Smooth muscle cell (in vitro differentiated cells): ENCODE measurements around the gene VCAN. TPM values are rescaled to one million over a fixed set of nuclear protein-coding genes. Genes with fewer than 3 reads are reported as not detected.
A peak's percentile ranks its signal among the peaks of the same experiment; 100 is the strongest.

ENCODE experiments used
- DNase-seq: peaks from one replicate; lab custom pipeline; 2025; ENCODE audit not compliant: unreplicated experiment; lab: John Stamatoyannopoulos, UW
- H2AFZ ChIP-seq: fragments of 200-600 bp; sonication (generic); 2 replicates; pipeline ENCODE4 v1.6.0; 2016; ENCODE audit warnings: antibody characterized with exemption, low read depth, mild to moderate bottlenecking
- H3F3A ChIP-seq: fragments of 200-600 bp; sonication (generic); 2 replicates; pipeline ENCODE4 v1.6.0; 2017; ENCODE audit warnings: antibody characterized with exemption, low read depth
- H3K27ac ChIP-seq: fragments of 200-600 bp; sonication (generic); 2 replicates; pipeline ENCODE4 v1.5.1; 2016; ENCODE audit warnings: low read depth, mild to moderate bottlenecking
- H3K27me3 ChIP-seq: fragments of 200-600 bp; sonication (generic); 2 replicates; pipeline ENCODE4 v1.6.1; 2016; ENCODE audit warnings: low read depth, mild to moderate bottlenecking
- H3K36me3 ChIP-seq: fragments of 200-600 bp; sonication (generic); 2 replicates; pipeline ENCODE4 v1.5.1; 2016; ENCODE audit warnings: low read depth
- H3K4me1 ChIP-seq: fragments of 200-600 bp; sonication (generic); 2 replicates; pipeline ENCODE4 v1.5.1; 2016; ENCODE audit warnings: low read depth
- H3K4me2 ChIP-seq: fragments of 200-600 bp; sonication (generic); 2 replicates; pipeline ENCODE4 v1.6.0; 2016; ENCODE audit warnings: mild to moderate bottlenecking
- H3K4me3 ChIP-seq: fragments of 200-600 bp; sonication (generic); 2 replicates; pipeline ENCODE4 v1.5.1; 2016; ENCODE audit warnings: mild to moderate bottlenecking
- H3K79me2 ChIP-seq: fragments of 200-600 bp; sonication (generic); 2 replicates; pipeline ENCODE4 v1.6.0; 2016; ENCODE audit warnings: low read depth, mild to moderate bottlenecking
- H3K9ac ChIP-seq: fragments of 200-600 bp; sonication (generic); 2 replicates; pipeline ENCODE4 v1.6.0; 2016; ENCODE audit warnings: low read depth
- H3K9me3 ChIP-seq: fragments of 200-600 bp; sonication (generic); replicated peaks from 2 replicates; pipeline ENCODE4 v1.5.1; 2016; ENCODE audit warnings: low read depth
- H4K20me1 ChIP-seq: fragments of 200-600 bp; sonication (generic); 2 replicates; pipeline ENCODE4 v1.6.0; 2016; ENCODE audit warnings: low read depth
- WGBS: methylation state at CpG from one replicate; pipeline ENCODE4 v1.1.7; 2016; ENCODE audit warnings: low lambda C conversion rate; 5-methylcytosine and 5-hydroxymethylcytosine counted together
- polyA plus RNA-seq: library from polyadenylated mRNA; unstranded; fragments of >200 nt; fragmentation: Nextera tagmentation; extraction: Ambion mirVana; gene quantifications from 2 replicates; pipeline ENCODE4 v1.2.1, GENCODE V29; 2016
- total RNA-seq: library from RNA; depleted of rRNA; stranded (reverse); fragments of >200 nt; gene quantifications from 2 replicates; pipeline ENCODE4 v1.2.3, GENCODE V29; 2014
- TF ChIP-seq, protein P1 (sequence below): fragments of 200-600 bp; sonication (generic); IDR thresholded peaks from 2 replicates; pipeline ENCODE4 v1.5.1; 2017; ENCODE audit warnings: borderline replicate concordance, mild to moderate bottlenecking, antibody characterized with exemption; ENCODE audit not compliant: insufficient read depth, poor library complexity, severe bottlenecking

VCAN gene
- total and polyA plus RNA-seq, 2 experiments from 2014 or later = 702 to 2,724 TPM

DNA sequence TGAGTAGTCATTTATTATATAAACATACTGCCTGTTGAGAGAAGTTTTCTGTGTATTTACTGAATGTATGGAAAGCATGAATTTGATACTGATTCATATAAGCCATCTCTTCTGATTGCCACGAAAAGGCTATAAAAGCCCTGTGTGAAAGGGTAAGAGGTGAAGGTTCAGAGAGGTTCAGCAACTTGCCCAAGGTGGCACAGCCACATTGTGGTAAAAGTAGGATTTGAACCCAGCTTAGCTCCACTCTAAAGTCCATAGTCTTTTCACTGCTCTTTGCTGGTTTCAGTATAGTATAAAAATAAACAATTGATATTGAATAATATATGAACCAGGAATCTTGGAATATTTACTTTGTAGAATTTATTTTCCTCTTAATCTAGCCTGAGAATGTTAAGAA is 71.3 kb downstream of the VCAN start:
- peaks cover 37% of the 10 kb centered on the region for H3K36me3 ChIP-seq
- 84% methylated on average over 1 of the region's 1 CpG for WGBS

DNA sequence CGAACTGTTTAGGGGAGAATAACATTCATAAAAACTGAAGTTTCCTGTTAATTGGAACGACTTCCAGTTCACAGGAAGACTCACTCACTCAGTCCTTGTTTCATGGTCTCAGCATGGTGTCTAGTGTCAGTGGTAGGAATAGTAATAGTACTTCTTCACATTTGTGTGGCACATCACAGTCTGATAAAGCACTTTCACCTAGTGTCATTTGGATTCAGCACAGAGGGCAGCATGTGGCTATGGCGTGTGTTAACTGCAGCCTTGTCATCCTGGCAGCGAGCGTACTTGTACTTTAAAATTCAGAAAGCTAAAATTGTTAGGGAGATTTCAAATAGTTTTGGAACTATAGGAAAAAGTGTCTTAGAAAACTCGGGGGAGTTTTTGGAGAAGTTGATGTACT is 72.4 kb downstream of the VCAN start:
- Histone ChIP-seq H4K20me1 (peaks cover 100% of the 10 kb centered on the region), H3K4me1 (no peaks in the 10 kb centered on the region), H3K4me2 (peak overlapping the region; percentile 56), H3K27ac (peak overlapping the region; percentile 62), H2AFZ (no peak overlapping the region), H3K9ac (no peak overlapping the region), H3F3A (peaks cover 88% of the 10 kb centered on the region), H3K9me3 (no peaks in the 10 kb centered on the region), H3K36me3 (peaks cover 28% of the 10 kb centered on the region), H3K4me3 (no peak overlapping the region), H3K27me3 (no peaks in the 10 kb centered on the region), H3K79me2 (peaks cover 65% of the 10 kb centered on the region)
- WGBS = 89% methylated on average over 6 of the region's 6 CpGs
- TF ChIP-seq, protein P1, sequence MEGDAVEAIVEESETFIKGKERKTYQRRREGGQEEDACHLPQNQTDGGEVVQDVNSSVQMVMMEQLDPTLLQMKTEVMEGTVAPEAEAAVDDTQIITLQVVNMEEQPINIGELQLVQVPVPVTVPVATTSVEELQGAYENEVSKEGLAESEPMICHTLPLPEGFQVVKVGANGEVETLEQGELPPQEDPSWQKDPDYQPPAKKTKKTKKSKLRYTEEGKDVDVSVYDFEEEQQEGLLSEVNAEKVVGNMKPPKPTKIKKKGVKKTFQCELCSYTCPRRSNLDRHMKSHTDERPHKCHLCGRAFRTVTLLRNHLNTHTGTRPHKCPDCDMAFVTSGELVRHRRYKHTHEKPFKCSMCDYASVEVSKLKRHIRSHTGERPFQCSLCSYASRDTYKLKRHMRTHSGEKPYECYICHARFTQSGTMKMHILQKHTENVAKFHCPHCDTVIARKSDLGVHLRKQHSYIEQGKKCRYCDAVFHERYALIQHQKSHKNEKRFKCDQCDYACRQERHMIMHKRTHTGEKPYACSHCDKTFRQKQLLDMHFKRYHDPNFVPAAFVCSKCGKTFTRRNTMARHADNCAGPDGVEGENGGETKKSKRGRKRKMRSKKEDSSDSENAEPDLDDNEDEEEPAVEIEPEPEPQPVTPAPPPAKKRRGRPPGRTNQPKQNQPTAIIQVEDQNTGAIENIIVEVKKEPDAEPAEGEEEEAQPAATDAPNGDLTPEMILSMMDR = no peak
- no peak for DNase-seq

More for the DNA sequence above, 71.3 kb downstream of the VCAN start:
- no peak overlapping the region for H3K4me3 ChIP-seq
- H4K20me1 ChIP-seq = peaks cover 100% of the 10 kb centered on the region
- H3K9ac ChIP-seq = no peak overlapping the region
- no peaks in the 10 kb centered on the region for H3K9me3 ChIP-seq
- no peak overlapping the region for H2AFZ ChIP-seq
- H3K79me2 ChIP-seq = peaks cover 66% of the 10 kb centered on the region
- no peak for DNase-seq
- H3K27ac ChIP-seq = peak overlapping the region; percentile 62
- peak overlapping the region; percentile 56 for H3K4me2 ChIP-seq
- no peaks in the 10 kb centered on the region for H3K27me3 ChIP-seq
- no peaks in the 10 kb centered on the region for H3K4me1 ChIP-seq
- H3F3A ChIP-seq = peaks cover 85% of the 10 kb centered on the region
- TF ChIP-seq, protein P1 = no peak

DNA sequence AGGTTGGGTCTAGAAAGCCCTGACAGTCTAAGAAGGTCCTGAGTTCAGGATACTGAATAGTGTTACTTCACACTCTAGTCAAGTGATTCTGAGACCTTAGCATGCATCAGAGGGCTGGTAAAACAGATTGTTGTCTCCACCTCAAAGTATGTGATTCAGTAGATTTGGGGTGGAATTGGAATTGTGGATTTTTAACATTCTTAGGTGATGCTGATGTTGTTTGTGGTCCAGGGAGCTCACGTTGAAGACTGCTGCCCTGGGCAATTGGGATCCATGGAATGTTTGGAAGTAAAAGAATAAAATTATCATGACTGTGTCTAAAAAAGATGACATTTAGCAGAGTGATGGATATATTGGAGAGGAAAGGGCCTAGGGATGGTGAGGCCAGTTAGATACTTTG is 75.6 kb downstream of the VCAN start:
- H3K36me3 ChIP-seq = peaks cover 23% of the 10 kb centered on the region
- no peaks in the 10 kb centered on the region for H3K9me3 ChIP-seq
- no peak overlapping the region for H3K4me3 ChIP-seq
- no peaks in the 10 kb centered on the region for H3K4me1 ChIP-seq
- H4K20me1 ChIP-seq = peaks cover 99% of the 10 kb centered on the region
- H2AFZ ChIP-seq = no peak overlapping the region
- TF ChIP-seq, protein P1 = no peak
- H3K27me3 ChIP-seq = no peaks in the 10 kb centered on the region
- H3K4me2 ChIP-seq = no peak overlapping the region
- no peak for DNase-seq
- no peak overlapping the region for H3K9ac ChIP-seq
- 55% methylated on average over 1 of the region's 1 CpG for WGBS
- H3K27ac ChIP-seq = peak overlapping the region; percentile 44
- H3K79me2 ChIP-seq = peaks cover 50% of the 10 kb centered on the region
- H3F3A ChIP-seq = peaks cover 74% of the 10 kb centered on the region

DNA sequence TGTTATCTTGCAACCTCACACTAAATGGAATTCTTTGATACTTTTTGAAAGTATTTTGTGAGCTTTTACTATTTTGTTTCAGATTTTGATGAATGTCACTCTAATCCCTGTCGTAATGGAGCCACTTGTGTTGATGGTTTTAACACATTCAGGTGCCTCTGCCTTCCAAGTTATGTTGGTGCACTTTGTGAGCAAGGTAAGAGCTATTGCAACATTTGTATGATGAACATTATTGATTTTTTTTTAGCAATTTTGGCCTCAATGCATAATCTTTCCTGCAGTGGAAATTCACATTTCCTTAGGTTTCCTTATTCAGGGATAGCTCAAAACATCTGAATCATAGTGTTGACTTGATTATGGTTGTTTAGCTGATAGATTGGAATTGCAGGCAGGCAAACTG is 76.3 kb downstream of the VCAN start:
- Histone ChIP-seq H3F3A (peaks cover 68% of the 10 kb centered on the region), H3K27ac (peak overlapping the region; percentile 63), H3K4me2 (no peak overlapping the region), H2AFZ (no peak overlapping the region), H3K4me3 (no peak overlapping the region), H3K4me1 (peaks cover 4% of the 10 kb centered on the region), H3K36me3 (peaks cover 23% of the 10 kb centered on the region), H3K9ac (no peak overlapping the region), H4K20me1 (peaks cover 97% of the 10 kb centered on the region), H3K79me2 (peaks cover 44% of the 10 kb centered on the region), H3K9me3 (no peaks in the 10 kb centered on the region), H3K27me3 (no peaks in the 10 kb centered on the region)
- TF ChIP-seq, protein P1 = no peak
- WGBS = 100% methylated on average over 1 of the region's 1 CpG
- DNase-seq = no peak
